MG63 (cell line): ENCODE measurements around the gene UBR7. TPM values are rescaled to one million over a fixed set of nuclear protein-coding genes. Genes with fewer than 3 reads are reported as not detected.

Experiments
- DNase-seq: peaks from one replicate; pipeline ENCODE4 v3.0.0-alpha.2; 2020
- H3K27me3 ChIP-seq: fragments of 250-450 bp; sonication (Bioruptor Pico); 2 replicates; pipeline ENCODE4 v1.5.1; 2020; ENCODE audit warnings: mild to moderate bottlenecking, moderate library complexity
- H3K36me3 ChIP-seq: fragments of 250-450 bp; sonication (Bioruptor Pico); 2 replicates; pipeline ENCODE4 v1.5.1; 2020; ENCODE audit warnings: mild to moderate bottlenecking, moderate library complexity
- H3K4me3 ChIP-seq: fragments of 250-450 bp; sonication (Bioruptor Pico); 2 replicates; pipeline ENCODE4 v1.5.1; 2020; ENCODE audit warnings: mild to moderate bottlenecking, moderate library complexity
- H3K9me3 ChIP-seq: fragments of 250-450 bp; sonication (Bioruptor Pico); 2 replicates; pipeline ENCODE4 v1.5.1; 2020; ENCODE audit warnings: mild to moderate bottlenecking, moderate library complexity
- total RNA-seq: library from RNA; depleted of rRNA; stranded (reverse); fragments of >200 nt; shearing (Covaris generic); gene quantifications from 2 replicates; pipeline ENCODE4 v1.2.3, GENCODE V29; 2014; ENCODE audit warnings: low replicate concordance

UBR7 gene
- total RNA-seq, 1 experiment from 2014 or later, result 18.5 TPM

DNA sequence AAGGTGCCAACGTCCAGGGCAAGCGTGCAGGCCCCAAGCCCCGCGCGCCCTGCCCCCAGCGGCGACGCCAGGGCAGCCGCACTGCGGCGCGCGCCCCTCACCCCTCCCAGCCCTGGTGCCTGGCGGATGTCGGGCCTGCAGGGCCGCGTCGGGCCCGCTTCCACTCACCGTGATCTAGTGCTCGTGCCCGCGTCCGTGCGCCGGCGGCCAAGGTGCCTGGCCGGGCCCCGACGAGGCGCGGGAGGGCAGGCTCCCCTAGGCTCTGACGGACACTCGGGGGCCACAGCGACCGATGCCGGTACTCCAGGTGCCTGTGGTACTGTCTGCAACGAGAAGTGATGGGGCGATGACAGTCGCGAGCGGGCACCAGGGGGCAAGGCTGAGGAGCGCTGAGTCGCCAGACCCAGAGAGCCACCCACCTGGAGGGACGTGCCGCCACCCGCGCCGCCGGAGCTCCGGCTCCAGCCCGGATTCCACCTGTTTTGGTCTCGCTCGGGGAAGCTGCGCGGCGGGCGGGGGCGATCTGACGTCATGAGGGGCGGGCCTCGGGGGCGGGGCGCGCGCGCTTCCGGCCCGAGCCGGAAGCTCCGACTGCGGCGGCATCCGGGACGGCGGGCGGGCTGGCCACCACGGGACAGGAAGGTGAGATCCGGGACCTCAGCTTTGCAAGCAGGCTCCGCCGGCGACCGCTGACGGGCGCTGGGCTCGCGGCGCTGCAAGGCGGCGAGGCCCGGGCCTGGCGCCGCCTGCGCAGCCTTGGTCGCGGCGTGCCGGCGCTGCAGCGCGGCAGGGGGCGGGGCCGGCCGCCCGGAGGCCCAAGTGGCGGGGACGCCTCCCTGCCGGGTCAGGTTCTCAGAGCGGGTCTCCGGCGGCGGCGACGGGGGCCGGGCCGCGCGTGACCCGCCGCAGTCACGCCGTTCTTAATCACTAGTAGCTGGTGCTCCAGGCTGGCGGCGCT is 22.4 kb upstream of the UBR7 start, which contains the start of the genes LYSET and MOAP1:
Gene LYSET, plus strand, starts transcription at position 927 of the 958 bp plus-strand sequence. CDS start 89 bp downstream, outside the sequence.
Gene MOAP1, minus strand, starts transcription at position 507 of the 958 bp plus-strand sequence. CDS start 655 bp downstream, outside the sequence.
- Histone ChIP-seq H3K36me3 (peaks cover 8% of the 10 kb centered on the region), H3K9me3 (no peaks in the 10 kb centered on the region), H3K4me3 (peak within 1 kb of the TSS; percentile 88), H3K27me3 (no peaks in the 10 kb centered on the region)
- DNase-seq, result peak; percentile 82

DNA sequence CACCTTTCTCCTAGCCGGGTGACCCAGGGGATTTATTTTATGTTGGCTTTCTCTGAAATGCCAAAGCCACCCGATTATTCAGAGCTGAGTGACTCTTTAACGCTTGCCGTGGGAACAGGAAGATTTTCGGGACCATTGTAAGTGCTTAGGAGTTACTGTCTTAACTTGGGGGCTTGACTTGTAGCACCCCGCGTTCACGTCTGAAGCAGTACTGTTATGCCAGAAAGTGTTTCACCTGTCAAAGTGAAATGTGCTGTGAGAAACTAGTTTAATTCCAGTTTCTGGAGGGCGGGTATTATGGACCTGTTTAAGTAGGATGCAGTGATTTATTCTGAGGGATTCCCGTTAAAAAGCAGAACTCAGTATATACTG is 21.7 kb upstream of the UBR7 start:
- Histone ChIP-seq H3K4me3 (peak overlapping the region; percentile 88), H3K36me3 (peaks cover 8% of the 10 kb centered on the region), H3K27me3 (no peaks in the 10 kb centered on the region), H3K9me3 (no peaks in the 10 kb centered on the region)
- DNase-seq, result no peak

DNA sequence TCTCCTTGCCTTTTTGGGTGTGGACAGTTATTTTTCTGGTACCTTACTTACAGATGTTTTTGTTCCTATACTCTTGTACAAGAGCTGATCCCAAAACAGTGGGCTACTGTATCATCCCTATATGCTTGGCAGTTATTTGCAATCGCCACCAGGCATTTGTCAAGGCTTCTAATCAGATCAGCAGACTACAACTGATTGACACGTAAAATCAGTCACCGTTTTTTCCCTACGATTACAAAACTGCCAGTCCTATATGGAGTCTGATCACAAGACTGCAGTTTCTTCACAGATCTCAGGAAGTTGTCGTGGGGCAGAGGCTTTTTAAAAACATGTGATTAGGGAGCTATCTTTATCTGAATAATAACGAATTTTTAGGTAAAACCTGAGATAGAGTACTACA is 20.6 kb upstream of the UBR7 start:
- Histone ChIP-seq H3K4me3 (no peak overlapping the region), H3K36me3 (peaks cover 8% of the 10 kb centered on the region), H3K9me3 (no peaks in the 10 kb centered on the region), H3K27me3 (no peaks in the 10 kb centered on the region)
- DNase-seq, result no peak

DNA sequence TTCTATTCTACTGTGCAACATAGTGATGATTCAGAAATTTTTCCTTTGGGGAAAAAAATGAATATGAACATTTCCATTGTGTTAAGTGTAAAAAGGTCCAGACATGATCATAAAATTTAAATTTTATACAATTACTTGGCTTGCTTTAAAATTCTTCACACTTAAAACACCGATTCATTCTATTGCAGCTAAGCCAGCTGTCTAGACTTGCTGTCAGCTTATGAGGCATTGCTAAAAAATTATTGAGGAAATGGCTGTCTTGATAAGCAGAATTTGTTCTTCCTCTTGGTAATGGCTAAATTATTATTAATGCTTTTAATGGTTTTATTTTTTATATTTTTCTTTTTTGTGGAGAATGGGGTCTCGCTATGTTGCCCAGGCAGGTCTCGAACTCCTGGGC is 20.1 kb upstream of the UBR7 start:
- peaks cover 8% of the 10 kb centered on the region for H3K36me3 ChIP-seq
- no peaks in the 10 kb centered on the region for H3K27me3 ChIP-seq
- no peak for DNase-seq
- H3K4me3 ChIP-seq, result no peak overlapping the region
- no peaks in the 10 kb centered on the region for H3K9me3 ChIP-seq

- Histone ChIP-seq H3K9me3 (no peaks in the 10 kb centered on the region), H3K27me3 (no peaks in the 10 kb centered on the region), H3K36me3 (no peaks in the 10 kb centered on the region), H3K4me3 (no peak overlapping the region)
- DNase-seq, result no peak
Measured at GRCh38 chr14:93195316-93195999, 11.6 kb upstream of the UBR7 start.

DNA sequence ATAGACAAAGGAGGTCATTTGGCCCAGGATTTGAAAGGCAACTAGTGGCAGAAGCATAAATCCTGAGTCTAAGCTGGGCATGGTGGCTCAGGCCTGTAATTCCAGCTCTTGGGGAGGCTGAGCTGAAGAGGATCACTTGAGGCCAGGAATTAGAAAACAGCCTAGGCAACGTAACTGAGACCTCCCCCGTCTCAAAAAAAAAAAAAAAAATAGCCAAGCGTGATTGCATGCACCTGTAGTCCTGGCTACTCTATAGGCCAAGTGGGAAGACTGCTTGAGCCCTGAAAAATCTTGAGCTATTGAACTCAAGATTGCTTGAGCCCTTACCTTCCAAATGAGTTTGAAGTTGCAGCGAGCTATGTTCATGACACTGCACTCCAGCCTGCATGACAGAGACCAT is 8.0 kb upstream of the UBR7 start:
- no peak for DNase-seq
- Histone ChIP-seq H3K27me3 (no peaks in the 10 kb centered on the region), H3K9me3 (no peaks in the 10 kb centered on the region), H3K4me3 (no peak overlapping the region), H3K36me3 (no peaks in the 10 kb centered on the region)

- Histone ChIP-seq H3K36me3 (peaks cover 3% of the 10 kb centered on the region; the same call in 1 of the 2 replicates), H3K4me3 (no peak overlapping the region), H3K27me3 (no peaks in the 10 kb centered on the region), H3K9me3 (no peaks in the 10 kb centered on the region)
- DNase-seq, result no peak
Measured at GRCh38 chr14:93200553-93200952, 6.5 kb upstream of the UBR7 start.

DNA sequence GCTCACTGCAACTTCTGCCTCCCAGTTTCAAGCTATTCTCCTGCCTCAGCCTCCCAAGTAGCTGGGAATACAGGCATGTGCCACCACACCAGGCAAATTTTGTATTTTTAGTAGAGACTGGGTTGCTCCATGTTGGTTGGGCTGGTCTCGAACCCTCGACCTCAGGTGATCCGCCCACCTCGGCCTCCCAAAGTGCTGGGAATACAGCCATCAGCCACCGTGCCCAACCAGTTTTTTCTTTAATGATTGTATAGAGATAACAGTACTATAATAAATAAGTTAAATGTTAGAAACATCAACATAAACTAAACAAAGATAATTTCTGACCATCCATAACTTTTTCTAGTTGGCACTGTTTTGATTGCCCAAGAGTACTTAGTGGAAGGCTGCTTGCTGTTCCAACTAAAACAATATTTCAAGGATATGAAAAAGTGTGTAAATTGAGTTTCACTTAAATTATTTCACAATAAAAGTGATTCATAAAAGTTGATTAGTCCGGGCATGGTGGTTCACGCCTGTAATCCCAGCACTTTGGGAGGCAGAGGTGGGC is 5.8 kb upstream of the UBR7 start:
- Histone ChIP-seq H3K9me3 (no peaks in the 10 kb centered on the region), H3K4me3 (no peak overlapping the region), H3K27me3 (no peaks in the 10 kb centered on the region), H3K36me3 (peaks cover 3% of the 10 kb centered on the region; the same call in 1 of the 2 replicates)
- no peak for DNase-seq

GRCh38 chr14:93207468-93208308 is 632 bp downstream of the UBR7 start:
- peak; percentile 52 for DNase-seq
- Histone ChIP-seq H3K27me3 (no peaks in the 10 kb centered on the region), H3K4me3 (peak overlapping the region; percentile 64), H3K9me3 (no peaks in the 10 kb centered on the region), H3K36me3 (peaks cover 9% of the 10 kb centered on the region)

- peaks cover 14% of the 10 kb centered on the region for H3K36me3 ChIP-seq
- no peaks in the 10 kb centered on the region for H3K9me3 ChIP-seq
Measured at GRCh38 chr14:93212432-93212831, 5.4 kb downstream of the UBR7 start.

GRCh38 chr14:93214598-93214997 is 7.5 kb downstream of the UBR7 start:
- peaks cover 20% of the 10 kb centered on the region for H3K36me3 ChIP-seq
- H3K9me3 ChIP-seq, result no peaks in the 10 kb centered on the region
- DNase-seq, result no peak
- H3K4me3 ChIP-seq, result no peak overlapping the region
- H3K27me3 ChIP-seq, result no peaks in the 10 kb centered on the region

More at GRCh38 chr14:93212432-93212831, 5.4 kb downstream of the UBR7 start:
- no peak for DNase-seq
- H3K27me3 ChIP-seq, result no peaks in the 10 kb centered on the region
- H3K4me3 ChIP-seq, result no peak overlapping the region

GRCh38 chr14:93219103-93219726 is 12.2 kb downstream of the UBR7 start:
- no peaks in the 10 kb centered on the region for H3K27me3 ChIP-seq
- DNase-seq, result peak; percentile 20
- peaks cover 17% of the 10 kb centered on the region for H3K36me3 ChIP-seq

DNA sequence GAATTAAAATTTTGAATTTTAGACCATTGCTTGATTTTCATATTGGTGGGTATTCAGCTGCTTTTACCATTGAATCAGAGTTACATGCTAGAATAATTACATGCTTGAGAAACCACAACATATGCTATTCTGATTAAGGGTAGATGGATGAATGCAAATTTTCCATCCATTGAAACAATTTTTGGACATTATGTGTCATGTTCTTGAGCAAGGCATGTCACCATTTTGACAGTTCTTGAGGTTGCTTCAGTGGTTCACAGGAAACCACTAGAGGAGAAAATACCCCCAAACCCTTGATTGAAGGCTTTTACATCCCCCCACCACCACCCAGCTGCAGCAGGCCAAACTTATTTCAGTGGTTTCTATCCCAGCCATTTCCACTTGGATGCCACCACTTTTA is 13.5 kb downstream of the UBR7 start:
- H3K36me3 ChIP-seq, result peaks cover 9% of the 10 kb centered on the region
- no peaks in the 10 kb centered on the region for H3K27me3 ChIP-seq
- H3K9me3 ChIP-seq, result no peaks in the 10 kb centered on the region

More at GRCh38 chr14:93219103-93219726, 12.2 kb downstream of the UBR7 start:
- Histone ChIP-seq H3K9me3 (no peaks in the 10 kb centered on the region), H3K4me3 (no peak overlapping the region)

DNA sequence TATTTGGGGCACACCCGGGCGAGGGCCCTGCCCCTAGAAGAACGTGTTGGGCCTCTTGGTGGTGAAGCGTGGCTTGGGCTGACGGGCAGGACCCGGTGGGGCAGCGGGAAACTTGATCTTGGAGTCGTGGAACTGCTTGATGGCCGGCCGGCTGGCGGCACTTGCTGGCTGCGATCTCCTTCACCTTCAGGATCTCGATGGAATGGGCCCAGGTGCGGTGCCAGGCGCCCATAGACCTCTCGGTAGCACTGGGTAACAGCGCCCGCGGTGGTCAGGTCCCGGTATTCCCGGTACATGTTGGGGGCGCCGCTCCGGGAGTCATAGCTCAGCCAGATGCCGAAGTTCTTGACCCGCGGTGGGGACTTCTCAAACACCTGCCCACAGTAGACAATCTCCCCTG is 16.5 kb downstream of the UBR7 start:
- Histone ChIP-seq H3K27me3 (no peaks in the 10 kb centered on the region), H3K4me3 (no peak overlapping the region), H3K36me3 (peaks cover 9% of the 10 kb centered on the region), H3K9me3 (no peaks in the 10 kb centered on the region)
- DNase-seq, result no peak

More for the DNA sequence above, 13.5 kb downstream of the UBR7 start:
- no peak for DNase-seq
- no peak overlapping the region for H3K4me3 ChIP-seq

GRCh38 chr14:93228550-93228949 is 21.5 kb downstream of the UBR7 start:
- Histone ChIP-seq H3K27me3 (no peaks in the 10 kb centered on the region), H3K4me3 (no peak overlapping the region), H3K36me3 (no peaks in the 10 kb centered on the region), H3K9me3 (no peaks in the 10 kb centered on the region)
- no peak for DNase-seq

GRCh38 chr14:93230539-93230938 is 23.5 kb downstream of the UBR7 start:
- Histone ChIP-seq H3K36me3 (no peaks in the 10 kb centered on the region), H3K27me3 (no peaks in the 10 kb centered on the region), H3K9me3 (no peaks in the 10 kb centered on the region), H3K4me3 (no peak overlapping the region)
- no peak for DNase-seq
